COLO668 (cell line): ENCODE measurements around the gene SPDEF.

Source experiments
- DNase-seq: peaks from one replicate; lab custom pipeline; 2025; ENCODE audit not compliant: unreplicated experiment; lab: John Stamatoyannopoulos, UW

SPDEF gene

DNA sequence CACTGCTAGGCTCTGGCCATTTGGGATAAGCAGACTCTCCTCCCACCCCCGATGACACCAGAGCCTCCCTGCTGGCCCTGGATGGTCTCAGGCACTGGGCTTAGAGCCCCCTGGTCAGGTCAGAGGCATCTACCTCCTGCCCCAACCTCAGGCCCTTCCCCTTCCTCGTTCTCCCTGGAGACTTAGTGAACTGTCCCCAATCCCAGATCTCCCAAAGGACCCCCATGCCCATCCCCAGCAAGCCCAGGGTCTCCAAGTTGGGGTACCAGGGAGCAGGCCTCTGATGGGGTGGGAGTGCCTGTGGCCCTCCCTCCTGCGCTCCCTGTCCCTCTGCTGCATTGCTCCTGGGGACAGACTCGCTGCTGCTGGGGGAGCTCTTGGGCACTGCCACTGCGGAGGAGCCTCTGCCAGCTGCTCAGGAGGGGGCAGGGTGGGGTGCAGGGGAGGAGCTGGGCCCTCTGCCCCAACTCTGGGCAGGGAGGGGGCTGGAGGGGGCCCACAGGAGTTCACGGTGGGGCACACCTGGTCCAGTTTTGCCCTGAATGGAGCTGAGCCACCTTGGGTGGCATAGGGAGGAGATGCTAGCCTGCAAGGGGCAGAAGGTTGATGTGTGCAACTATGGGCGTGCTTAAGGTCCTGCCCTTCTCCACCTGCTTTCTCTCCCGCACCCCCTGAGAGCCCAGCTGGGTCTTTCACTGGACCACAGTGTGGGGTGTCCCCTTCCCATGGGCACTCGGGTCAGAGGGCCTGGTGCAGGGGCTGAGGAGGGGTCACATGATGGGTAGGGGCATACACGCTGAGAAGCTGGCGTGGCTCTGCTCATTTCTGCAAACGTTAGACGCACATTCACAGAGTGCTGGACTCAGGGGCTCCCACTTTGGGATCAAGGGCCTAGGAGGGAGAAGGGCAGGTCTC lies 40.4 kb downstream of the SPDEF start:
- no peak for DNase-seq

GRCh38 chr6:34514593-34515472 lies 41.3 kb downstream of the SPDEF start:
- DNase-seq, result no peak

DNA sequence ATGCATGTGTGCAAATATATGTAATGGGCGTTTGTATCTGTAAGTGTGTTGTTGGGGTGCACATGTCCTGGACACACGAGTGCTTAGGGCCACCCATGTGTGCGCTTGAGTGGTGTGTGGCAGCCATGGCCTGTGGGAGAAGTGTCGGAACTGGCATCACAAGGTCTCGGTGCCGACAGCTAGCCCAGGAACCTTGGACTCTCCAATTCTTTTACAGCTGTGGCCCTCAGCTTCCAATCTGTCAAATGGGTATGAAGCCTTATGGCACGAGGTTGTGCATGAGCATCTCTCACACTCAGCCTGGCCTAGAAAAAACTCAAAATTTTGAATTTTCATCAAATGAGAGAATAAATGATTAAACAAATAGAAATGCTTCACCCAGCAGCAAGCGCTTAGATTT lies 42.0 kb downstream of the SPDEF start:
- DNase-seq, result no peak

DNA sequence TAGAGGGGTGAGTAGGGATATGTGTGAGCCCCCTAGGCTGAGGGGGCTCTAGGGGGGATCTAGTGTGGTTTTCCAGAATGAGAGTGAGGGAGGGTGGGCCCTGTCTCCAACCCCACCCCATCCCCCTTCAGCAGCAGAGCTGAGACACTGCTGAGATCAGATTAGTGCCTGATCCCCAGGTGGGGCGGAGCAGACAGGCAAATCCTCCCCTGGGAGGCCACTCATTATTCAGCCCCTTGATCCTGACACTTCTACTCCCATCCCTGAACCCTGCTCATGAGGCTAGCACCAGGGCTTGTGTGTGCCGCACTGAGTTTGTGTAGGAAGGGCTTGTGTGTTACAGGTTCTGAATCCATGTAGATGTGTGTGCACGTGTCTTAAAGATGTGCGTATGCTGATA lies 42.5 kb downstream of the SPDEF start:
- DNase-seq, result no peak

- no peak for DNase-seq
These were observed 43.4 kb downstream of the SPDEF start for GRCh38 chr6:34512738-34513115.

DNA sequence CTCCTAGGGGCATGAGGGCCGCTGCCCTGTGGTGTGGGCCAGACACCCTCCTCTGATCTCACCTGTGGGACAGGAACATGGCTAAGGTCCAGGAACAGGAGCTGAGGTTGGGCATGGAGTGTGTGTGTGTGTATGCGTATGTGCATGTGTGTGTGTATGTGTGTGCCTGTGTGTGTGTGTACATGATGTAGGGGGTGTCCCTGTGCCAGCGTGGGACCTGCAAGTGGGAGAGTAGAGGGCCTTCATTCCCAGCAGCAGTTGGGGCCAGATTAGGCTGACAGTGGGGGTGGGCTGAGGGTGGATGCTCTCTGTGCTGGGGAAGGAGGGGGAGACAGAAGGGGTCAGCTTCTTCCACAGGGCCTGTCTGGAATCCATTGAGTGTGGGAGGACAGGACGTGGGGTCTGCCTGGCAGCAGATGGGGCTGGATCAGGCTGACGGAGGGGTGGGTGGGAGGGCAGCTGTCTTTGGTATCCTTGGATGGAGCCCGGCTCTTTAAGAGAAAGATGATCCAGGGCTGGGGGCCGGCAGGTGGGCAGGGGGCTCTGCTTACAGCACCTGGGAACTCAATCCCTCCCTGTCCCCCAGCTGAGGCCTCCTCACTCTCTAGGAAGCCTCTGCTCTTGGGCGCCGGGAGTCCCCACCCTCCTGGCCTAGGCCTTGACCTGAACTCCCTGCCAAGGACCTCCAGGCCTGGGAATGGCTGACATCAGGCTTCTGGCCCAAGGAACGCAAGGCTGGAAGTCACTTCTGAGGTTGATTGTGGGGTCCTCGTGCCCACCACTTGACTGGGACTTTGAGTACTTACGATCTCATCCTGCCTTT lies 44.0 kb downstream of the SPDEF start:
- no peak for DNase-seq

GRCh38 chr6:34511214-34511914 lies 44.8 kb downstream of the SPDEF start:
- no peak for DNase-seq

- DNase-seq, result no peak
These were observed 45.8 kb downstream of the SPDEF start for GRCh38 chr6:34510299-34510698.

DNA sequence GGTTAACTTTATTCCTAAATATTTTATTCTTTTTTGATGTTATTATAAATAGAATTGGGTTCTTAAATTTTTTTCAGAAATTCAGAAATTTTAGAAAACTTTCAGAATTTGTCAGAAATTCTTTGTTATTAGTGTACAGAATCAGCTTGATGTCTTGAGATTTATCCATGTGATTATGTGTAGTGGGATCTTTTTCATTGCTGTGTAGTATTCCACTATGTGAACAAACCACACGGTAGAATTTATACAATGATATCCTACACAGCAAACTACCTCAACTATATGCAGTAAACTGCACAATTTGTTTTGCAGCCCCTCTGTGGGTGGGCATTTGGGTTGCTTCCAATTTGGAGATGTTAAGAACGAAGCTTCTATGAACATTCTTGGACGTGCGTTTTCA lies 46.3 kb downstream of the SPDEF start:
- no peak for DNase-seq

DNA sequence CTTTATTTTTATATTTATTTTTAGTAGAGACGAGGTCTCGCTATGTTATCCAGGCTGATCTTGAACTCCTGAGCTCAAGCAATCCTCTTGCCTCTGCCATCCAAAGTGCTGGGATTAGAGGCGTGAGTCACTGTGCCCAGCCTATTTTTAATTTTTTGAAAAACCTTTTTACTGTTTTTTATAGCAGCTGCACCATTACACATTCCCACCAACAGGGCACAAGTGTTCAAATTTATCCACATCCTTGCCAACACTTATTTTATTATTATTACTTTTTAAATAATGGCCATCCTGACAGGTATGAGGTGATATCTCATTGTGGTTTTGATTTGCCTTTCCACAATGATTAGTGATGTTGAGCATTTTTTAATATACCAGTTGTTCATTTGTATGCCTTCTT lies 47.7 kb downstream of the SPDEF start:
- no peak for DNase-seq

DNA sequence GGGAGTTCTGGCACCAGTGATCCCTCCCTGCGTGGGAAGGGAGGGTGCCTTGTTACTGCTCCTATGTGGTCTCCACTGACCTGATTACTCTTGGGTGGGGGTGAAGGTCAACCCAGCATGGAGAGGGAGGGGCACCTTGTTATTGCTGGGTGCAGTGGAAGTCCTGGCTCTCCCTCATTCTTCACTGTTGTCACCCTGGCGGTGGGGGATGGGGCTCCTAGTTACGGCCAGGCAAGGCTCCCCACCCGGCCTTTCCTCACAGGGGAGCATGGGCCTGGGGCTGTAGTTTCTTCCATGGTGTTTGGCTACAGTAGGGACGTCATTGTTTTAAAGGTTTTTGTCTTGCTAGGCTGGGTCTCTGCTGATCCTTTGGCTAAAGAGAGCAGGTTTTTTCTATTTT lies 49.4 kb downstream of the SPDEF start:
- no peak for DNase-seq

DNA sequence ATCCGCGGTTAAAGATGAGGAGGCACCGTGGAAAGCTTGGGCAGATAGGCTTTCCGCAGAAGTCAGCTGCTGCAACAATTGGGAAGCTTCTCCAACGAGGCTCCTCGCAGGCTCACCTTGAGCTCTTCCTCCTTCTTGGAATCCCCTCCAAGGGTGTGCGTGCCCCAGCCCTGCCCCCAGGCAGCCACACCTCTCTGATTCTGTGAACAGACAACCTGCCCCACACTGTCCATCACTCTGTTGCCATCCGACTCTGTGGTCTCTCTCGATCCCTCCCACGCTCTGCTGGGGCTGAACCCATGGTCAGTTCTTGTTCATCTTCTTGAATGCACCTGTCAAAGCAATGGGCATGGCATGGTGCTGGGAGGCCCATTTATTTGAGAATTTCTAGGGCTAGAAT lies 58.7 kb downstream of the SPDEF start:
- no peak for DNase-seq

GRCh38 chr6:34496103-34496685 lies 59.9 kb downstream of the SPDEF start:
- no peak for DNase-seq

- DNase-seq, result no peak
These were observed 61.2 kb downstream of the SPDEF start for GRCh38 chr6:34494973-34495372.

DNA sequence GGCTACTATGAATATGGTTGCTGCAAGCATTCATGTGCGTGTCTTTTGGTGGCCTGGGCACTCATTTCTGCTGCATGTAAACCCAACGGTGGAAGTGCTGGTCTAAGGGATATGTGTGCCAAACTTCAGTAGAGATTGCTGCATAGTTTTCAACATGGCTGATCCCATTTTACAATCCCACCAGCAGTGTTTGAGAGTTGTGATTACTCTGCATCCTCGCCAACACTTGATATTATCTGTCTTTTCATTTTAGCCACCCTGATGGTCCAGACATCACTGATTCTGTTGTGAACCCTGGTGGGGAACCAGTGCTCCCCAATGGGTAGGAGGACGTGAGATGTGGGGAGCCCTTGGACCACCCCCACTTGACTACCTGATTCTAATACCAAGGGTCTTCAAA lies 62.8 kb downstream of the SPDEF start:
- no peak for DNase-seq

DNA sequence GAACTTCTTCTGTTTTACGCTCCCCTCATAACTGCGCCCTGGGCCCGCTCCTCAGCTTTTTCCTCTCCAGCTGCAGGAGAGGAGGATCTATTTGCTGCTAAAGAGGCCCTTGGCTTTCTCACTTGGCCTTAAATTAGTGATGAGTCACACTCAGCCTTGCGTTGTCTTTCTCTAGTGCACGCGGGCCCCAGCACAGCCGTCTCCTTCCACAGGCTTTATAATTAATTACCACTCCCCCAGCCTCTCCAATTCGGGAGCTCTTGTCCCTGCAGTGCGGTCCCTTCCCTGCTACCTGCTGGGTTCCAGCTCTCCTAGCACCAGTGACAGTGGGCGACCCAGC lies 65.1 kb downstream of the SPDEF start:
- DNase-seq, result no peak

GRCh38 chr6:34490390-34491090 lies 65.6 kb downstream of the SPDEF start:
- no peak for DNase-seq

GRCh38 chr6:34489207-34489805 lies 66.8 kb downstream of the SPDEF start:
- DNase-seq, result no peak
